Activated CD4-positive, alpha-beta T cell treated with anti-CD3 and anti-CD28 coated beads, Interleukin-2, amount 10 ng/mL, durations not matched to agents 24 days and 14 days (primary cell): ENCODE data around the gene RPL35A. TPM values are rescaled to one million over a fixed set of nuclear protein-coding genes. Genes with fewer than 3 reads are reported as not detected.
"Not testable (repeated sequence)": the region's sequence is repeated elsewhere in the genome, so short reads cannot be mapped to it uniquely, and the experiment has no call there.

ENCODE experiments used
- DNase-seq: peaks from one replicate; pipeline ENCODE4 v3.0.0; 2022
- H3K27ac Mint-ChIP-seq: one replicate; pipeline ENCODE4 v1.8.0; 2022; ENCODE audit warnings: mild to moderate bottlenecking, mixed read lengths
- H3K27me3 Mint-ChIP-seq: one replicate; pipeline ENCODE4 v1.8.0; 2022; ENCODE audit warnings: mixed read lengths
- H3K36me3 Mint-ChIP-seq: one replicate; pipeline ENCODE4 v1.8.0; 2022; ENCODE audit warnings: low read depth, mild to moderate bottlenecking, mixed read lengths
- H3K4me1 Mint-ChIP-seq: one replicate; pipeline ENCODE4 v1.8.0; 2021; ENCODE audit warnings: mixed read lengths
- H3K4me3 Mint-ChIP-seq: one replicate; pipeline ENCODE4 v1.8.0; 2022; ENCODE audit warnings: mild to moderate bottlenecking, moderate library complexity, mixed read lengths
- H3K9me3 Mint-ChIP-seq: one replicate; pipeline ENCODE4 v1.8.0; 2021; ENCODE audit warnings: mixed read lengths
- intact Hi-C: fragments of 100-400 bp; cut with micrococcal nuclease; formaldehyde crosslinking; loops from one replicate; pipeline ENCODE4 v1.15.1; 2023
- total RNA-seq: library from RNA; stranded (reverse); gene quantifications from 2 replicates; pipeline ENCODE4 v1.2.3, GENCODE V29; 2022

RPL35A gene
- total RNA-seq, 1 donor from 2014 or later = 1,372 TPM

DNA sequence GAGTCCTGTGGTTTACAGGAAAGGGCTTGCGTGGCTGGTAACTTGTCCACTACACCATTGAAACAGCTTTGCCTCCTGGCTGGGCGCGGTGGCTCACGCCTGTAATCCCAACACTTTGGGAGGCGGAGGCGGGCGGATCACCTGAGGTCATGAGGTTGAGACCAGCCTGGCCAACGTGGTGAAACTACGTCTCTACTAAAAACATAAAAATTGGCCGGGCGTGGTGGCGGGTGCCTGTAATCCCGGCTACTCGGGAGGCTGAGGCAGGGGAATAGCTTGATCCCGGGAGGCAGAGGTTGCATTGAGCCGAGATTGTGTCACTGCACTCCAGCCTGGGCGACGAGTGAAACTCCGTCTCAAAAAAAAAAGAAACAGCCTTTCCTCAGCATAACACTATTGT, 8.9 kb downstream of the RPL35A start:
- Mint-ChIP-seq H3K4me1 (peaks cover 45% of the 10 kb centered on the region), H3K36me3 (peaks cover 42% of the 10 kb centered on the region), H3K27ac (peak overlapping the region; percentile 79), H3K4me3 (peak overlapping the region; percentile 96)
- DNase-seq, H3K9me3 Mint-ChIP-seq, H3K27me3 Mint-ChIP-seq: not testable (repeated sequence)
- intact Hi-C loops = loop anchor here (5.0 to 10.0 kb wide), 2 partner anchors 207 to 224 kb away; partner anchors contain the start of gene RUBCN

DNA sequence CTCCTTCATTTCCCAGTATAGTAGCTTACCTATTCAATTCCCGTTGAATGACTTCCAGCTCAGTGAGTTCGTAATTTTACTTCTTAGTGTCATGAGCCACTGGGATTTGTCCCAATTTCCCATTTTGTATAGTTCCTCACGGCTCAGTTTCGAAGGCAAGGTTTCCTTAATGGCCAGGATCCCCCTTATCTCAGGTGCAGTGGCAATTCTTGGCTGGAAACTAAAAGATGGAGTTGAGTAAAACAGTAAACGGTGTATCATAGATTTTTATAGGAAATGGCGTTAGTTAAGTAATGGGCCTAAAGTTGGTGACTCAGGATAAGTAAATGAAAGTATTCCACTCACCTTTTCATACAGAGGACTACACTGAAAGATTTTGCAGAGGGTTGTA, 9.5 kb downstream of the RPL35A start:
- intact Hi-C loops = loop anchor here (5.0 to 10.0 kb wide), 2 partner anchors 207 to 225 kb away; partner anchors contain the start of gene RUBCN
- Mint-ChIP-seq H3K27me3 (peaks cover 5% of the 10 kb centered on the region), H3K9me3 (no peaks in the 10 kb centered on the region), H3K4me1 (peaks cover 43% of the 10 kb centered on the region), H3K4me3 (peak overlapping the region; percentile 96), H3K36me3 (peaks cover 35% of the 10 kb centered on the region), H3K27ac (peak overlapping the region; percentile 96)
- no peak for DNase-seq

DNA sequence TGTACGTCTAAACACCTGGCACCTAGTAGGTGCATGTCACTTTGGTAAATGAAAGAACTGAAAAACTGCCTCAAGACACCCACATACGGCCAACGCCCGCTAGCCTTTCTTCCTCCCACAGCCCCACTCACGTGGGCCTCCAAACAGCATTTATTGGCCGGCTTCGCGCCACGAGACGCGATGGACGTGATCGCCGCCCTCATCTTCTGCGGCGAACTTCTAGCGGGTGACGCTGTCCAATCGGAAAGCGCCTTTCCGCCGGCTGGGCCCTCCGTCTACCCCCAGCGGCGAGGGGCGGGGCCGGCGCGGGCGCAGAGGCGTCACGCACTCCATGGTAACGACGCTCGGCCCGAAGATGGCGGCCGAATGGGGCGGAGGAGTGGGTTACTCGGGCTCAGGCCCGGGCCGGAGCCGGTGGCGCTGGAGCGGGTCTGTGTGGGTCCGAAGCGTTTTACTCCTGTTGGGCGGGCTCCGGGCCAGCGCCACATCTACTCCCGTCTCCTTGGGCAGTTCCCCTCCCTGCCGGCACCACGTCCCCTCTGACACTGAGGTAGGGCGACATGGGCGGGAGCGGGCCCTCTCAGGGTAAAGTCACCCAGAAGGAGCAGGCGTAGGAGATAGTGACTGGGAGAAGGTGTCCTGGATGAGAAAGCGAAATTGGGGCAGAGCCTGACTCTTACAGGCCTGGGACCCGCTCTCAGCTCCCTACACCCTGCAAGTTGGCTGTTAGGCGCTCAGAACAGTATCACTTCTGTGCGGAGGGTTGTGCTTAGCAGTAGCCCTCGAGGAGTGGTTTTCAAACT, 10.1 kb downstream of the RPL35A start, which contains the start of gene LMLN:
Gene LMLN, plus strand, starts transcription at position 327 of the 803 bp plus-strand sequence. Its CDS starts 29 bp downstream, at position 356.
- intact Hi-C loops = loop anchor here (1.0 to 10.0 kb wide), 6 partner anchors 10 to 225 kb away; partner anchors contain the start of genes RPL35A and RUBCN
- H3K9me3 Mint-ChIP-seq = no peaks in the 10 kb centered on the region
- peak within 1 kb of the TSS; percentile 96 for H3K27ac Mint-ChIP-seq
- peak within 1 kb of the TSS; percentile 96 for H3K4me3 Mint-ChIP-seq
- H3K4me1 Mint-ChIP-seq = peaks cover 42% of the 10 kb centered on the region
- peak; percentile 99 for DNase-seq
- peaks cover 5% of the 10 kb centered on the region for H3K27me3 Mint-ChIP-seq
- peaks cover 30% of the 10 kb centered on the region for H3K36me3 Mint-ChIP-seq

DNA sequence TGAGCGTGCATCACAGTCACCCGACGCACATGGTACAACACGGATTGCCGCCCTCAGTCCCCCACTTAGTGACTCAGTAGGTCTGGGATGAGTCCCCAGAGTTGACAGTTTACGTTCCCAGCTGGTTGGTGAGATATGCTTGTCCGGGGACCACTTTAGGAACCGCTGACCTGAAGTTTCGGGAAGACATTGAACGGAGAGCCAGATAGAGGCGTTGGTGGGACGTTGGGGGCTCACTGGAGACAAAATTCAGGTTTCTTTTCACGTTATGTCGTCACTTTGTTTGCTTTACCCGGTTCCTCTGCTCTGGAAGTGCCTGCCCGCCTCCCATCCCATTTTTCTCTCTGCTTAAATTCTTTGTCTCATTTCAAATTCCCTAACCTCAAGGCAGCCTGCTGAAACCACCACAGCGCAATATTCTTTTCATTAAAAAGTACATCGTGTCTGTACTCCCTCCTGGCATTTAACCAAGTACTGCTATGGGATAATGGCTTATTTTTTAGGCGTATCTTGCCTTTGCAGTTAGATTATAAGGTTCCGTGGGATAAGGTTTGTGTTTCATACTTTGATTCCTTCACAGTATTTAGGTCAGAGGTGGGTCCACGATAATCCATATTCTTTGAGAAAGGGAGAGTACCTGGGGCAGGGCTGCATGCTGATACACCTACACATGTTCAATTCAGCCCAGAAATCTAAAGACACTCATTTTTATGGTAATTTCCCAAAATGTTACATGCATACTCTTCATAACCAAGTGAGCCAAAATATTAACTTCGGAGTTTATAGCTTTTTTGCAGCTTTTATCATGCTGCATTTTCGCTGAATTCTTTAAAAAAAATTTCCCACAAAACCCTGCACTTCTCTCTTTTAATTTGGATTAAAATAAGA, 10.9 kb downstream of the RPL35A start:
- Mint-ChIP-seq H3K9me3 (no peaks in the 10 kb centered on the region), H3K27ac (peak overlapping the region; percentile 96), H3K4me3 (peak overlapping the region; percentile 96), H3K36me3 (peaks cover 23% of the 10 kb centered on the region), H3K27me3 (peaks cover 5% of the 10 kb centered on the region), H3K4me1 (peaks cover 40% of the 10 kb centered on the region)
- DNase-seq = no peak
- intact Hi-C loops = loop anchor here (1.0 to 2.0 kb wide), 4 partner anchors 11 to 119 kb away; partner anchors contain the start of gene RPL35A

DNA sequence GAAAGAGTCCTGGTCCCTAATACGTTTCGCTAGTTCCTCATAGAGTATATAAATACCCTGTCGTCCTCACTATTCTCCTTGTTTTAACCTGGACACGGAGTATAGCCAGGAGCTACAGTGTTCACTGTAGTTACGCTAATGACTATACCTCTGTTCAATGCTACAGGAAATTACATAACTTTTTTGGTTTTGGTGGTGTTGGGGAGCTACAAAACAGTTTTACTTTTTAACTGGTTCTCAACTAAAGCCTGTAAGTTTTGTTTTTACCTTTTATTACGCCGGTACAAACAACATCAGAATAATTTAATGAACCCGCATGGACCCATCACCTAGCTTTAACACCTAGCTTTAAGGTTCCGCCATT, 11.6 kb downstream of the RPL35A start:
- DNase-seq = no peak
- Mint-ChIP-seq H3K9me3 (no peaks in the 10 kb centered on the region), H3K4me3 (peak overlapping the region; percentile 96), H3K36me3 (peaks cover 19% of the 10 kb centered on the region), H3K4me1 (peaks cover 40% of the 10 kb centered on the region), H3K27me3 (peaks cover 5% of the 10 kb centered on the region), H3K27ac (no peak overlapping the region)
- intact Hi-C loops = loop anchor here (2.0 kb wide), 1 partner anchor 111 kb away; no protein-coding TSS in a partner anchor

DNA sequence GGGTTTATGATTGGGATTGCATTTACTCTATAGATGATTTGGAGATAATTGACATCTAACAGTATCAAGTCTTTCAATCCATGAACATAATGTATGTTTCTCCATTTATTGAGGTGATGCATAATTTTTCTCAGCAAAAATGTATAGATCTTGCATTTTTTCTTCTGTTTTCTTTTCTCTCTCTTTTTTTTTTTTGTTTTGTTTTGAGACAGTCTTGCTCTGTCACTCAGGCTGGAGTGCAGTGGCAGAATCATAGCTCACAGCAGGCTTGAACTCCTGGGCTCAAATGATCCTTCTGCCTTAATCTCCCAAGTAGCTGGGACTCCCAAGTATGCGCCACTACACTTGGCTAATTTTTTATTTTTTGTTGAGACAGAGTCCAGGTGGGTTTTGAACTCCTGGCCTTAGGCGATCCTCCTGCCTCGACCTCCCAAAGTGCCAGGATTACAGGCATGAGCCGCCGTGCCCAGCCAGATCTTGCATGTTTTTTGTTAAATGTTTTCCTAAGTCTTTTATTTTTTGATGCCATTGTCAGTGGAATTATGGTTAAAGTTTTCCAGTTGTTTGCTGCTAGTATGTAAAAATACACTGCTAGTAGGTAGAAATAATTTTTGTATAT, 13.1 kb downstream of the RPL35A start:
- peaks cover 5% of the 10 kb centered on the region for H3K27me3 Mint-ChIP-seq
- H3K27ac Mint-ChIP-seq = no peak overlapping the region
- no peak for DNase-seq
- H3K4me1 Mint-ChIP-seq = peaks cover 33% of the 10 kb centered on the region
- intact Hi-C loops = no loop called here
- H3K36me3 Mint-ChIP-seq = peaks cover 12% of the 10 kb centered on the region
- no peak overlapping the region for H3K4me3 Mint-ChIP-seq
- peaks cover 4% of the 10 kb centered on the region for H3K9me3 Mint-ChIP-seq

DNA sequence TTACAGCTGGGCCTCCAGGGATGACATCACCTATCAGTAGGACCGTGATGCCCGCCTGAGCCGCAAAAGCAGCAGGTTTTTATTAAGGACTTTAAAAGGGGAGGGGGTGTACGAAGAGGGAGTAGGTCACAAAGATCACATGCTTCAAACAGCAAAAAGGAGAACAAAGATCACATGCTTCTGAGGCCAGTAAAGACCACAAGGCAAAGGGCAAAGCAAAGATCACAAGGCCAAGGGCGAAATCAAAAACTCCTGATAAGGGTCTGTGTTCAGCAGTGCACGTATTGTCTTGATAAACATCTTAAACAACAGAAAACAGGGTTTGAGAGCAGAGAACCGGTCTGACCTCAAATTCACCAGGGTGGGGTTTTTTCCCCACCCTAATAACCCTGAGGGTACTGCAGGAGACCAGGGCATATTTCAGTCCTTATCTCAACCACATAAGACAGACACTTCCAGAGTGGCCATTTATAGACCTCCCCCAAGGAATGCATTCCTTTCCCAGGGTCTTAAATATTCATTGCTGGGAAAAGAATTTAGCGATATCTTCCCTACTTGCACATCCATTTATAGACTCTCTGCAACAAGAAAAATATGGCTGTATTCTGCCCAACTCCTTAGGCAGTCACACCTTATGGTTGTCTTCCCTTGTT, 17.5 kb downstream of the RPL35A start:
- H3K4me1 Mint-ChIP-seq, H3K36me3 Mint-ChIP-seq, H3K27ac Mint-ChIP-seq, DNase-seq, H3K4me3 Mint-ChIP-seq, H3K27me3 Mint-ChIP-seq, intact Hi-C loops: not testable (repeated sequence)
- H3K9me3 Mint-ChIP-seq = peaks cover 12% of the 10 kb centered on the region

DNA sequence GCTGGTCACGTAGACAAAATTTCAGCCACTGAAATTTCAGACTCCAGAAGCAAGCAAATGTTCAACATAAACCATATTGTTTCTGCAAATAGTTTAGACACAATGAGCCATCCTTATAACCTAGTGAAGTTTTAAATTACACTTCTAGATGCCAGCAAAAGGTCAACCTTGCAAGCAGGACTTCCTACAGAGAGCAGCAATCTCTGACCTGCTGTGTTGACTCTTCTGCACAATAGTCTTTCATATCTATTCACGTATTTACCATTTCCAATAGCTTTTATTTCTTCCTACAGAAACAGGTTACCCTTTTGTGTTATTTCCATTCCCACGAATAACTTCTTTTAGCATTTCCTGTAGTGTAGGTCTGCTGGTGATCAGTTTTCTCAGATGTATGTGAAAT, 20.6 kb downstream of the RPL35A start:
- no peaks in the 10 kb centered on the region for H3K4me1 Mint-ChIP-seq
- peaks cover 12% of the 10 kb centered on the region for H3K9me3 Mint-ChIP-seq
- H3K27ac Mint-ChIP-seq = no peak overlapping the region
- intact Hi-C loops = no loop called here
- no peak for DNase-seq
- H3K36me3 Mint-ChIP-seq = peaks cover 4% of the 10 kb centered on the region
- H3K4me3 Mint-ChIP-seq = no peak overlapping the region
- no peaks in the 10 kb centered on the region for H3K27me3 Mint-ChIP-seq

DNA sequence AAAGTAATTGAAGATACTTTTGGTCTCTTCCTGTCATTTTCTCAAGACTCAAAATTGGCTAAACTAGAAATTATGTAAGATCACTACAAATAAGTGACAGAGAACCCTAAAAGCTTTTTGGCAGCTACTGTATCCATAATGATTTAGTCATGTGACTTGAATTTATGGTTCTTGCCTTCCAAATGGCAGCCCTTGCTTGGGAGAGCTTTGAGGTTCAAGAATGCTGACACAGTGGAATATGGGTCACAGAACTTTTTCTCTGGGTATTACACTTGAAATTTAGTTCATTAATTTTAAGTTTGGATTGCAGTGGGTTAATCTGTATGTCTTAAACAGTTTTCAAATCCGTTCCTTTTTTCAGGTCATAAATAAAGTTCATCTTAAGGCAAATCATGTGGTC, 24.0 kb downstream of the RPL35A start:
- no peaks in the 10 kb centered on the region for H3K4me1 Mint-ChIP-seq
- peaks cover 3% of the 10 kb centered on the region for H3K9me3 Mint-ChIP-seq
- H3K27ac Mint-ChIP-seq = no peak overlapping the region
- H3K4me3 Mint-ChIP-seq = no peak overlapping the region
- DNase-seq = no peak
- H3K27me3 Mint-ChIP-seq = no peaks in the 10 kb centered on the region
- intact Hi-C loops = no loop called here
- H3K36me3 Mint-ChIP-seq = no peaks in the 10 kb centered on the region

DNA sequence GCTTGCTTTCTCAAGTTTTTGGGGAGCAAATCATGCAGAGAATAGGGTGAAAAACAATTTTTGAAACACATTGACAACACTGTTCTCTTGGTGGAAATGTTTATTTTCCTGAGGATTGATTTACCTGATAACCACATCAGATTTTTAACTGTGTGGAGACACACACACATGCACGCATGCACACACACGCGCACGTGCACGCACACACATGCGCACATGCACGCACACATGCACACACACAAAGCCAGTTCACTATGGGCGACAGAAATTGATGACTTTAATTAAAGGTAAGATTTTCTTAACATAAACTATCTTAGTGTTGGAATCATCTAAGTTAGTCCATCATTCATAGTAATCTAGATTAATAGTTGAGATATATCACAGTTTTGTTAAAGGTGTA, 25.3 kb downstream of the RPL35A start:
- H3K36me3 Mint-ChIP-seq = no peaks in the 10 kb centered on the region
- intact Hi-C loops = no loop called here
- no peak overlapping the region for H3K27ac Mint-ChIP-seq
- no peak overlapping the region for H3K4me3 Mint-ChIP-seq
- H3K4me1 Mint-ChIP-seq = no peaks in the 10 kb centered on the region
- H3K9me3 Mint-ChIP-seq = peaks cover 3% of the 10 kb centered on the region
- H3K27me3 Mint-ChIP-seq = no peaks in the 10 kb centered on the region
- no peak for DNase-seq

DNA sequence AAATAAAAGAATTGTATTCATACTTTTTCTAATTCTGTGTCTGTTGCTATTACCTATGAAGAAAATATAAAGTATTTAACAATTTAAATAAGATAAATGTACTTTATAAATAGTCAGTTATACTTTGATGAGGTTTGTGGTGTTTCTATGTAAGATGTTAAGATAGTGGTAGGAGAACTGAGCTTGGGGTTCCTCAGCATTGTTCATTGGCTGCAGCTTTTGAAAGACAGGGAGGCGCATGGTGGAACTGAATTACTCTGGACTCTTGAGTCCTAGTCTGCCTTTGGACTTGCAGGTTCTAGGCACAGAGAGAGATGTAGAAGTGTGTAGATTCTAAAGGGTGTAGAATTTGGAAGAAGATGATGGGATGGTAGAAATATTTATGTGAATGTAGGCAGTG, 33.1 kb downstream of the RPL35A start:
- intact Hi-C loops = no loop called here

DNA sequence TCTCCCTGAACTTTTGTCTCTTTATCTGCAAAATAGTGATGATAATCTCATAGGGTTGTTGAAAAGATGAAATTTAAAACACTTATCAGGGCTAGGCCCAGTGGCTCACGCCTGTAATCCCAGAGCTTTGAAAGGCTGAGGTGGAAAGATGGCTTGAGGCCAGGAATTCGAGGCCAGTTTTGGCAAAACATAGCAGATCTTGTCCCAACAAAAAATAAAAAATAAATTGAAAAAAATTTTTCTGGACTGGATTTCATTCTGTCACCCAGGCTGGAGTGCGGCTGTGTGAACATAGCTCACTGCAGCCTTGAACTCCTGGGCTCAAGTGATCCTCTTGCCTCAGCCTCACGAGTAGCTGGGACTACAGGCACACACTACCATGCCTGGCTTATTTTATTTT, 39.7 kb downstream of the RPL35A start:
- Mint-ChIP-seq H3K27ac (no peak overlapping the region), H3K4me1 (no peaks in the 10 kb centered on the region), H3K36me3 (no peaks in the 10 kb centered on the region), H3K9me3 (no peaks in the 10 kb centered on the region), H3K27me3 (no peaks in the 10 kb centered on the region), H3K4me3 (no peak overlapping the region)
- no peak for DNase-seq
- intact Hi-C loops = no loop called here

More for the DNA sequence above, 33.1 kb downstream of the RPL35A start:
- H3K27me3 Mint-ChIP-seq = no peaks in the 10 kb centered on the region
- H3K4me1 Mint-ChIP-seq = peaks cover 4% of the 10 kb centered on the region
- H3K36me3 Mint-ChIP-seq = no peaks in the 10 kb centered on the region
- no peak overlapping the region for H3K27ac Mint-ChIP-seq
- no peak overlapping the region for H3K4me3 Mint-ChIP-seq
- H3K9me3 Mint-ChIP-seq = no peaks in the 10 kb centered on the region
- DNase-seq = no peak

DNA sequence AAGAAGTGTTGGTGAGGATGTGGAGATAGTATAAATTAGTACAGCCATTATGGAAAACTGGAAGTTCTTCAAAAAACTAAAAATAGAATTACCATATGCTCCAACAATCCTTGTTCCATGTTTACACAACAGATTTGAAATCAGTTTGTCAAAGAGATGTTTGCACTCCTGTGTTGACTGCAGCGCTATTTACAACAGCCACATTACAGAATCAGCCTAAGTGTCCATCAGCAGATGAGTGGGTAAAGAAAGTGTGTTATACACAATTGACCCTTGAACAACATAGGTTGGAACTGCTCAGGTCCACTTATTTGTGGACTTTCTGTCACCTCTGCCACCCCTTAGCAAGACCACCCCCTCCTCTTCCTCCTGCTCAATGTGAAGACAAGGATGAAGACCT, 44.7 kb downstream of the RPL35A start:
- H3K36me3 Mint-ChIP-seq = no peaks in the 10 kb centered on the region
- intact Hi-C loops = no loop called here

More for the DNA sequence above, 44.7 kb downstream of the RPL35A start:
- Mint-ChIP-seq H3K9me3 (no peaks in the 10 kb centered on the region), H3K27ac (no peak overlapping the region), H3K4me1 (no peaks in the 10 kb centered on the region), H3K4me3 (no peak overlapping the region), H3K27me3 (no peaks in the 10 kb centered on the region)
- no peak for DNase-seq
